ENCODE results near the gene RMND5B.

The RMND5B gene

DNA sequence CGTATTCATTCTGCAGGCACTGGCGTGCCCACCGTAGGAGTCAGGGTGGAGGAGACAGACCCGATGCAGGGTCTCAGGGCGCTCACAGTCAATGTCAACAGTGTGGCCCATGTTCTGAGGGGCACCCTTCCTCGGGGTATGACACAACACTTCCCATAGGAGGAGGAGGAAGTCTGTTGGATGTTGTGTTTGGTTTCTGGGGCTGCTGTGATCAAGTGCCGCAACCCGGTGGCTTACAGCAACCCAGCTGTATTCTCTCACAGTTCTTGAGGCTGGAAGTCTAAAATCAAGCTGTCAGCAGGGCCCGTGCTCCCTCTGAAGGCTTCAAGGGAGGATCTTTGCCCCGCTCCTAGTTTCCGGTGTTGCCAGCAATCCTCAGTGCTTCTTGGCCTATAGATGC lies 67.9 kb downstream of the RMND5B start:
- in situ Hi-C loops (cut with HindIII; ENCODE audit: low sequenced_read_pairs), result no loop called here
- no peak for DNase-seq (ENCODE audit: low read depth, low spot score)
- TF ChIP-seq, protein P1, sequence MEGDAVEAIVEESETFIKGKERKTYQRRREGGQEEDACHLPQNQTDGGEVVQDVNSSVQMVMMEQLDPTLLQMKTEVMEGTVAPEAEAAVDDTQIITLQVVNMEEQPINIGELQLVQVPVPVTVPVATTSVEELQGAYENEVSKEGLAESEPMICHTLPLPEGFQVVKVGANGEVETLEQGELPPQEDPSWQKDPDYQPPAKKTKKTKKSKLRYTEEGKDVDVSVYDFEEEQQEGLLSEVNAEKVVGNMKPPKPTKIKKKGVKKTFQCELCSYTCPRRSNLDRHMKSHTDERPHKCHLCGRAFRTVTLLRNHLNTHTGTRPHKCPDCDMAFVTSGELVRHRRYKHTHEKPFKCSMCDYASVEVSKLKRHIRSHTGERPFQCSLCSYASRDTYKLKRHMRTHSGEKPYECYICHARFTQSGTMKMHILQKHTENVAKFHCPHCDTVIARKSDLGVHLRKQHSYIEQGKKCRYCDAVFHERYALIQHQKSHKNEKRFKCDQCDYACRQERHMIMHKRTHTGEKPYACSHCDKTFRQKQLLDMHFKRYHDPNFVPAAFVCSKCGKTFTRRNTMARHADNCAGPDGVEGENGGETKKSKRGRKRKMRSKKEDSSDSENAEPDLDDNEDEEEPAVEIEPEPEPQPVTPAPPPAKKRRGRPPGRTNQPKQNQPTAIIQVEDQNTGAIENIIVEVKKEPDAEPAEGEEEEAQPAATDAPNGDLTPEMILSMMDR (IDR thresholded peaks at IDR 0.05; ENCODE audit: low read depth, low read length), result no peak
- no peak overlapping the region for H3K4me3 ChIP-seq (ENCODE audit: low read depth, low read length)

DNA sequence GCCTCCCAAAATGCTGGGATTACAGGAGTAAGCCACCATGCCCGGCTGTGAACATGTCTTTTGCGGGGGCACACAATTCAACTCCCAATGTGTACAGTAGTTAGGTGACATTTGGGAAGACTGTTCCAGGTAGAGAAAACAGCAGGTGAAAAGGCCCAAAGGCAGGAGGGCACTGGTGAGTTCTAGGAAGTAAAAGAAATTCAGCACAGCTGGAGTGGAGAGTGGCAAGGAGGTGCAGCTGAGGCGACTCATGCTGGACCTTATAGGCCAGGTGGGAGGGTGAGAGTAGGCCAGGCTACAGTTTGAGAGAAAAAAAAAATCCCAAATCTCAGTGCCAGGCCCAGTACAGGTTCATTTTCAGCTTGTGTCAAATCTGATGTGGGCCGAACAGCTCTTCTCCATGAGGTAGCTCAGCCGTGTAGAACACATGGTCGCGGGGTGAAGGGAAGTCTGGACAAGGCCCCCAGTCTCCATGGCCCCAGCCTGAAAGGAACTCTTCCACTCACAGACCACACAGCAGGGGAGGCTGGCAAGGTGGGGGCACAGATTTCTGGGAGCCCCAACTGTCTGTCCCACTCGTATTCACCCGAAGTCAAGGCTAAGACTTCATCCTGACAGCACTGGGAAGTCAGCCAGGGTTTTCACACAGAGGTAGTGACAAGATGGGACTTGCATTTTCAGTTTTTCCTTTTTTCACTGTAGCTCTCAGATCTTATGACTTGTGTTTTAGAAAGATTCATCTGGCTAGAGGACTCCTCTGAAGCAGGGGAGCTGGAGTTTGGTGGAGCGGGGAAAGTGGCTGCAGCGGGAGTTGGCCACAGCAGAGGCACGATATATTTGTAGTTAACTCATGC lies 69.0 kb downstream of the RMND5B start:
- TF ChIP-seq, protein P1 (IDR thresholded peaks at IDR 0.05; ENCODE audit: low read depth, low read length), result no peak
- in situ Hi-C loops (cut with HindIII; ENCODE audit: low sequenced_read_pairs), result no loop called here
- no peak overlapping the region for H3K4me3 ChIP-seq (ENCODE audit: low read depth, low read length)
- no peak for DNase-seq (ENCODE audit: low read depth, low spot score)

Data from astrocyte of the spinal cord (primary cell).